Measurements from ENCODE around the gene STK40.

STK40 gene

GRCh38 chr1:36306210-36306901 lies 79.4 kb downstream of the STK40 start, which contains the start of gene SH3D21:
SH3D21 (plus strand) TSS chr1:36306368; CDS start chr1:36306421, 53 bp downstream.
- DNase-seq, result peak; percentile 76

- no peak for DNase-seq
These were observed 79.9 kb downstream of the STK40 start for GRCh38 chr1:36305915-36306209.

GRCh38 chr1:36304970-36305914 lies 80.5 kb downstream of the STK40 start:
- no peak for DNase-seq

GRCh38 chr1:36304521-36304920 lies 81.2 kb downstream of the STK40 start:
- DNase-seq, result no peak

- DNase-seq, result no peak
These were observed 81.9 kb downstream of the STK40 start for GRCh38 chr1:36303650-36304360.

GRCh38 chr1:36303244-36303643 lies 82.5 kb downstream of the STK40 start:
- DNase-seq, result no peak

GRCh38 chr1:36301220-36301619 lies 84.5 kb downstream of the STK40 start:
- no peak for DNase-seq

GRCh38 chr1:36300526-36300925 lies 85.2 kb downstream of the STK40 start:
- no peak for DNase-seq

- no peak for DNase-seq
These were observed 87.1 kb downstream of the STK40 start for GRCh38 chr1:36298640-36299039.

GRCh38 chr1:36297062-36297461 lies 88.7 kb downstream of the STK40 start:
- no peak for DNase-seq

- DNase-seq, result no peak
These were observed 90.3 kb downstream of the STK40 start for GRCh38 chr1:36295390-36295789.
